H1 (cell line): ENCODE data around the gene ZBED6. TPM values are rescaled to one million over a fixed set of nuclear protein-coding genes. Genes with fewer than 3 reads are reported as not detected.

Experiments used
- ASH2L ChIP-seq: fragments of 200-600, 300-600 bp; sonication (generic); IDR thresholded peaks from one replicate; pipeline ENCODE4 v1.7.1; 2017; ENCODE audit warnings: low read length
- SUZ12 ChIP-seq: fragments of 200-600 bp; sonication (generic); IDR thresholded peaks from 2 replicates; pipeline ENCODE4 v1.6.1; 2012; ENCODE audit warnings: mild to moderate bottlenecking, inconsistent platforms, low read length, moderate library complexity, mixed read lengths
- polyA plus RNA-seq, 7 experiments: library from polyadenylated mRNA; depleted of rRNA in 3 of 7; stranded (reverse) in 5 of 7; unstranded in 2 of 7; fragments of >200 nt in 5 of 7; fragments of 200-250 nt in 2 of 7; gene quantifications; 1 replicate in 5 of 7; 2 replicates in 1 of 7; 4 replicates in 1 of 7; pipeline versions ENCODE4 v1.2.1 to v1.2.3, GENCODE V29; 2011 to 2013; ENCODE audit warnings: missing spikeins in 2 of 7, mixed read lengths in 2 of 7
- total RNA-seq: library from RNA; stranded (reverse); fragmentation: NEBNext Ultra II Directional; extraction: Animal tissue kit (Norgen Biotek cat#: 25700); gene quantifications from 2 replicates; pipeline ENCODE4 v1.2.1, GENCODE V29; 2021
- TF ChIP-seq, protein P1 (sequence below), 3 experiments: IDR thresholded peaks; 1 replicate in 2 of 3; 2 replicates in 1 of 3; pipeline versions ENCODE4 v1.5.1 to v1.6.1; 2011; ENCODE audit warnings: low read length in 3 of 3, mild to moderate bottlenecking in 3 of 3, inconsistent platforms in 2 of 3, low read depth in 1 of 3, moderate library complexity in 1 of 3; ENCODE audit not compliant: insufficient read depth in 1 of 3; ENCODE audit errors: control extremely low read depth in 1 of 3

The ZBED6 gene
- total and polyA plus RNA-seq, 2 of the 8 experiments (the other 6 are each of a cell fraction or from before 2014, with no cell fraction given), result 1.4 to 25.9 TPM

DNA sequence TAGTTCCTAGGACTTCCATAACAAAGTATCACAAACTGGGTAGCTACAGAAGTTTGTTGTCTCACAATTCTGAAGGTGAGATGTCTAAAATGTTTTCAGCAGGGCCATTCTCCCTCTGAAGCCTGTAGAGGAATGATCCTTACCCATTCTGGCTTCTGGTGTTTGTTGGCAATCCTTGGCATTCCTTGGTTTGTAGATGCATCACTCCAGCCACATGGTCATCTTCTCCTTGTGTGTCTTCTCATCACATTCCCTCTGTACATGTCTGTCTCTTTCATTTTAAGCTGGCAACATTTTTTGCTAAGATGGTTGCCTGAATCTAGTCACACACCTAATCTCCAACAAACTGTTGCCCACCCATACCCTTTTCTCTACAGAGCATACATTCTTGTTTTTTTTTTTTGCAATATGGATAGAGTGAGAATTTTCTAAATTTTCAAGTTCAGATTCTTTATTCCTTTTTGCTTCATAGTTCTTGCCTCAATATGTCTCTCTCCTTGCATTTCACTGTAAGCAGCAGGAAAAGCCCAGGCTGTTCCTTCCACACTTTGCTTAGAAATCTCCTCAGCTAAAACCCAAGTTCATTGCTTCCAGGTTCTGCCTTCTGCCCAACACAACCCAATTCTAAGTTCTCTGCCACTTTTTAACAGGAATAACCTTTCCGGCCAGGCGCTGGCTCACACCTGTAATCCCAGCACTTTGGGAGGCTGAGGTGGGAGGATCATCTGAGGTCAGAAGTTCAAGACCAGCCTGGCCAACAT lies 18.3 kb downstream of the ZBED6 start (continued):
- TF ChIP-seq SUZ12, result no peak
- TF ChIP-seq, protein P1, sequence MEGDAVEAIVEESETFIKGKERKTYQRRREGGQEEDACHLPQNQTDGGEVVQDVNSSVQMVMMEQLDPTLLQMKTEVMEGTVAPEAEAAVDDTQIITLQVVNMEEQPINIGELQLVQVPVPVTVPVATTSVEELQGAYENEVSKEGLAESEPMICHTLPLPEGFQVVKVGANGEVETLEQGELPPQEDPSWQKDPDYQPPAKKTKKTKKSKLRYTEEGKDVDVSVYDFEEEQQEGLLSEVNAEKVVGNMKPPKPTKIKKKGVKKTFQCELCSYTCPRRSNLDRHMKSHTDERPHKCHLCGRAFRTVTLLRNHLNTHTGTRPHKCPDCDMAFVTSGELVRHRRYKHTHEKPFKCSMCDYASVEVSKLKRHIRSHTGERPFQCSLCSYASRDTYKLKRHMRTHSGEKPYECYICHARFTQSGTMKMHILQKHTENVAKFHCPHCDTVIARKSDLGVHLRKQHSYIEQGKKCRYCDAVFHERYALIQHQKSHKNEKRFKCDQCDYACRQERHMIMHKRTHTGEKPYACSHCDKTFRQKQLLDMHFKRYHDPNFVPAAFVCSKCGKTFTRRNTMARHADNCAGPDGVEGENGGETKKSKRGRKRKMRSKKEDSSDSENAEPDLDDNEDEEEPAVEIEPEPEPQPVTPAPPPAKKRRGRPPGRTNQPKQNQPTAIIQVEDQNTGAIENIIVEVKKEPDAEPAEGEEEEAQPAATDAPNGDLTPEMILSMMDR (IDR thresholded peaks at IDR 0.05; ENCODE audit: control extremely low read depth in 1 of 3, insufficient read depth in 1 of 3, low read depth in 1 of 3, low read length in 3 of 3), result no peak
- no peak for TF ChIP-seq ASH2L
- TF ChIP-seq, all 59 proteins: peak for 0
